Natural killer cell (primary cell): Measurements from ENCODE around the gene CAND2. TPM values are rescaled to one million over a fixed set of nuclear protein-coding genes. Genes with fewer than 3 reads are reported as not detected.

ENCODE experiments used
- ATAC-seq, 3 donors: fragments of 150-1000 bp in 2 of 3; fragments of 200-7000 bp in 1 of 3; cut with Tn5 transposase; 1 replicate in 1 of 3; 2 replicates in 2 of 3; pipeline ENCODE4 v1.10.0; 2021; ENCODE audit warnings: mild to moderate bottlenecking in 2 of 3, moderate library complexity in 2 of 3
- DNase-seq, 2 donors: peaks; one replicate each; pipeline versions ENCODE4 v3.0.0 to v3.0.0-alpha.2; 2013 to 2021; ENCODE audit warnings: mixed read lengths in 1 of 2
- H3K27ac ChIP-seq: one replicate; pipeline ENCODE4 v1.5.1; 2013; ENCODE audit warnings: mild to moderate bottlenecking, low read length
- H3K27me3 ChIP-seq: one replicate; pipeline ENCODE4 v1.6.1; 2013; ENCODE audit warnings: low read length; ENCODE audit not compliant: control insufficient read depth, insufficient read depth
- H3K36me3 ChIP-seq: one replicate; pipeline ENCODE4 v1.6.1; 2013; ENCODE audit warnings: low read length; ENCODE audit not compliant: control insufficient read depth, insufficient read depth
- H3K4me1 ChIP-seq: one replicate; pipeline ENCODE4 v1.6.1; 2013; ENCODE audit warnings: low read length; ENCODE audit not compliant: control insufficient read depth, insufficient read depth
- H3K4me3 ChIP-seq: one replicate; pipeline ENCODE4 v1.5.1; 2013; ENCODE audit warnings: low read length
- H3K9me3 ChIP-seq: one replicate; pipeline ENCODE4 v1.6.1; 2013; ENCODE audit warnings: low read length; ENCODE audit not compliant: control insufficient read depth, insufficient read depth
- H3K27ac Mint-ChIP-seq, 2 donors: one replicate each; pipeline ENCODE4 v1.8.0; 2022; ENCODE audit warnings: mild to moderate bottlenecking in 2 of 2, mixed read lengths in 2 of 2, moderate library complexity in 1 of 2
- H3K27me3 Mint-ChIP-seq, 2 donors: one replicate each; pipeline ENCODE4 v1.8.0; 2022; ENCODE audit warnings: low read depth in 2 of 2, mixed read lengths in 2 of 2
- H3K36me3 Mint-ChIP-seq: one replicate; pipeline ENCODE4 v1.8.0; 2022; ENCODE audit warnings: mixed read lengths
- H3K4me1 Mint-ChIP-seq, 2 donors: one replicate each; pipeline ENCODE4 v1.8.0; 2022; ENCODE audit warnings: mixed read lengths in 2 of 2
- H3K4me3 Mint-ChIP-seq: one replicate; pipeline ENCODE4 v1.8.0; 2022; ENCODE audit warnings: mild to moderate bottlenecking, moderate library complexity, mixed read lengths
- H3K9me3 Mint-ChIP-seq, 2 donors: one replicate each; pipeline ENCODE4 v1.8.0; 2022; ENCODE audit warnings: mixed read lengths in 2 of 2
- CTCF ChIP-seq: fragments of 200-600 bp; IDR thresholded peaks from one replicate; pipeline ENCODE4 v1.8.0; 2022; ENCODE audit warnings: antibody characterized with exemption
- WGBS: methylation state at CpG from one replicate; pipeline ENCODE4 v1.1.7; 2013; ENCODE audit warnings: missing lambda C conversion rate; ENCODE audit not compliant: insufficient coverage; 5-methylcytosine and 5-hydroxymethylcytosine counted together
- intact Hi-C: fragments of 100-400 bp; cut with micrococcal nuclease; formaldehyde crosslinking; loops from one replicate; pipeline ENCODE4 v1.14.2; 2022
- total RNA-seq, 4 donors: library from RNA; stranded (reverse); fragments of 120-200 nt in 1 of 4; gene quantifications; one replicate each; pipeline versions ENCODE4 v1.2.3 to v1.2.4, GENCODE V29; 2013 to 2022

Gene CAND2
- total RNA-seq, 3 donors from 2014 or later (not counting 1 experiment from before 2014, with no cell fraction given): 0.52 to 1.3 (median 1.2) TPM

GRCh38 chr3:12797892-12798558 lies 1.5 kb downstream of the CAND2 start:
- WGBS: 82% methylated on average over 8 of the region's 8 CpGs
- DNase-seq: no peak

GRCh38 chr3:12798559-12799179 lies 2.2 kb downstream of the CAND2 start:
- WGBS: 77% methylated on average over 12 of the region's 12 CpGs
- intact Hi-C loops: no loop called here

More at GRCh38 chr3:12797892-12798558, 1.5 kb downstream of the CAND2 start:
- H3K9me3 ChIP-seq: no peaks in the 10 kb centered on the region
- Mint-ChIP-seq H3K27me3 (peaks cover 13 to 25% of the 10 kb centered on the region in 2 donors), H3K36me3 (no peaks in the 10 kb centered on the region), H3K4me1 (peaks cover 6 to 8% of the 10 kb centered on the region in 2 donors), H3K9me3 (no peaks in the 10 kb centered on the region), H3K4me3 (peak overlapping the region; percentile 60), H3K27ac (no peak overlapping the region)
- no peak for ATAC-seq
- intact Hi-C loops: no loop called here
- TF ChIP-seq CTCF: no peak
- H3K4me3 ChIP-seq: no peak overlapping the region
- H3K27ac ChIP-seq: no peak overlapping the region
- peaks cover 12% of the 10 kb centered on the region for H3K4me1 ChIP-seq
- peaks cover 2% of the 10 kb centered on the region for H3K27me3 ChIP-seq
- no peaks in the 10 kb centered on the region for H3K36me3 ChIP-seq

GRCh38 chr3:12799525-12800440 lies 3.3 kb downstream of the CAND2 start:
- no peaks in the 10 kb centered on the region for H3K9me3 Mint-ChIP-seq
- H3K36me3 Mint-ChIP-seq: no peaks in the 10 kb centered on the region
- Histone ChIP-seq H3K4me1 (peaks cover 12% of the 10 kb centered on the region), H3K27me3 (peaks cover 2% of the 10 kb centered on the region), H3K9me3 (no peaks in the 10 kb centered on the region), H3K4me3 (no peak overlapping the region), H3K36me3 (no peaks in the 10 kb centered on the region), H3K27ac (no peak overlapping the region)
- no peak overlapping the region for H3K4me3 Mint-ChIP-seq
- intact Hi-C loops: no loop called here
- H3K27ac Mint-ChIP-seq: no peak overlapping the region
- peaks cover 6 to 8% of the 10 kb centered on the region in 2 donors for H3K4me1 Mint-ChIP-seq
- 90% methylated on average over 7 of the region's 7 CpGs for WGBS
- H3K27me3 Mint-ChIP-seq: peaks cover 12 to 21% of the 10 kb centered on the region in 2 donors
- TF ChIP-seq CTCF: no peak
- DNase-seq (no peak), ATAC-seq (peak in 1 of 3 donors; percentile 26)

More at GRCh38 chr3:12798559-12799179, 2.2 kb downstream of the CAND2 start:
- Mint-ChIP-seq H3K4me3 (peak overlapping the region; percentile 55), H3K36me3 (no peaks in the 10 kb centered on the region), H3K4me1 (peaks cover 6 to 8% of the 10 kb centered on the region in 2 donors), H3K9me3 (no peaks in the 10 kb centered on the region), H3K27me3 (peaks cover 13 to 25% of the 10 kb centered on the region in 2 donors), H3K27ac (no peak overlapping the region)
- Histone ChIP-seq H3K4me3 (no peak overlapping the region), H3K27me3 (peaks cover 2% of the 10 kb centered on the region), H3K27ac (no peak overlapping the region), H3K9me3 (no peaks in the 10 kb centered on the region), H3K4me1 (peaks cover 12% of the 10 kb centered on the region), H3K36me3 (no peaks in the 10 kb centered on the region)
- TF ChIP-seq CTCF: no peak
- ATAC-seq: no peak
- DNase-seq: no peak
